HG03442 (cell line): ENCODE results near the gene ZBTB18.
"Not testable (repeated sequence)": the region's sequence is repeated elsewhere in the genome, so short reads cannot be mapped to it uniquely, and the experiment has no call there.

ENCODE experiments used
- ATAC-seq: cut with Tn5 transposase; IDR thresholded peaks from one replicate; pipeline ENCODE4 v1.9.1; 2021; ENCODE audit warnings: mild to moderate bottlenecking, moderate library complexity; ENCODE audit not compliant: unreplicated experiment

Gene ZBTB18

DNA sequence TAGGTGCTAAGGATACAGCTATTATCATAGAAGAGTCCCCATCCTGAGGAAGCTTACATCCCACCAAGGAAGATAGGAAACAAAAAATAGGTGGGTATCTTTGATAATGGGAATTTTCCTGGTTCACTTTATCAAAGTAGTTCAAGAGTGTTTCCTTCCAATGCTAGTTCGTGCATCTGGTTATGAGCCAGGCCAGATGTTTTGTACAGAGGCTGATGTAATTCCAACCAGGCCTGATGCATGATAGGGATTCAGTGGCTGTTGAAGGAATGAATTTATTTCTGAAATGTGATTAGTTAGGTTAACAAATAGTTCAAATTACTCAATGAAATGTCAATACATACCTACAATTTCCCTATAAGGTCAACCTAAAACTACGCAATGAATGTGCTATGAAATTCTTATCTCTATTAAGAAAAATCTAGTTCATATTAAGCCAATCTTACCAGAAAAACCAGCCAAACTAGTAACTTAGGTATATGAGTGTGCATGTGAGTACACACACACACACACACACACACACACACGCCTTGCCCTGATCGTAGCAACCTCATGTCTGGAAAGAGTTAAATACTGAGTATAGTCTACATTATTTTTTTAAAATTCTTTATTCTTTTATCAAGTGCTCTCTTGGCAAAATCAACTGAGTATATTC is 9.5 kb upstream of the ZBTB18 start:
- no peak for ATAC-seq

- ATAC-seq, result no peak
Measured at GRCh38 chr1:244042293-244042692, 8.8 kb upstream of the ZBTB18 start.

GRCh38 chr1:244044423-244044822 is 6.7 kb upstream of the ZBTB18 start:
- no peak for ATAC-seq

DNA sequence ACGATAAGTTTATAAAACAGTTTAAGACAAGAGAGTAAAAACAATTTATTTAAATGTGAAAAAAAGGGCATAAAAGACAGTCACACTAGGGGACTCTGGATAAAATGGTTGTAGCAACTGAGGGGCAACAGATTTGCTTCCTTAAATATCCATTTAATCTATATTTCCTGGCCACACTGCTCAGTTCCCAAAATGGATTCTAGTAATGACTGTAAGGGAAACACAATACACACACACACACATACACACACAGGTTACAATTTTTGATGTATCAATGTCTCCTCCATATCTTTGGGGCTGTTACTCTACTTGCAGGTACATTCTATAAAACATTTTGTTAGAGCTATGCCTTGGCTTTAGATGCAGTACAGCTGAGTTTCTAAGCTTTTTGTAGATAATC is 4.8 kb upstream of the ZBTB18 start:
- not testable (repeated sequence) for ATAC-seq

- ATAC-seq, result no peak
Measured at GRCh38 chr1:244046907-244047611, 4.0 kb upstream of the ZBTB18 start.

GRCh38 chr1:244047621-244048255 is 3.3 kb upstream of the ZBTB18 start:
- ATAC-seq, result peak; percentile 67

- peak; percentile 73 for ATAC-seq
Measured at GRCh38 chr1:244048256-244049161, 2.6 kb upstream of the ZBTB18 start.

DNA sequence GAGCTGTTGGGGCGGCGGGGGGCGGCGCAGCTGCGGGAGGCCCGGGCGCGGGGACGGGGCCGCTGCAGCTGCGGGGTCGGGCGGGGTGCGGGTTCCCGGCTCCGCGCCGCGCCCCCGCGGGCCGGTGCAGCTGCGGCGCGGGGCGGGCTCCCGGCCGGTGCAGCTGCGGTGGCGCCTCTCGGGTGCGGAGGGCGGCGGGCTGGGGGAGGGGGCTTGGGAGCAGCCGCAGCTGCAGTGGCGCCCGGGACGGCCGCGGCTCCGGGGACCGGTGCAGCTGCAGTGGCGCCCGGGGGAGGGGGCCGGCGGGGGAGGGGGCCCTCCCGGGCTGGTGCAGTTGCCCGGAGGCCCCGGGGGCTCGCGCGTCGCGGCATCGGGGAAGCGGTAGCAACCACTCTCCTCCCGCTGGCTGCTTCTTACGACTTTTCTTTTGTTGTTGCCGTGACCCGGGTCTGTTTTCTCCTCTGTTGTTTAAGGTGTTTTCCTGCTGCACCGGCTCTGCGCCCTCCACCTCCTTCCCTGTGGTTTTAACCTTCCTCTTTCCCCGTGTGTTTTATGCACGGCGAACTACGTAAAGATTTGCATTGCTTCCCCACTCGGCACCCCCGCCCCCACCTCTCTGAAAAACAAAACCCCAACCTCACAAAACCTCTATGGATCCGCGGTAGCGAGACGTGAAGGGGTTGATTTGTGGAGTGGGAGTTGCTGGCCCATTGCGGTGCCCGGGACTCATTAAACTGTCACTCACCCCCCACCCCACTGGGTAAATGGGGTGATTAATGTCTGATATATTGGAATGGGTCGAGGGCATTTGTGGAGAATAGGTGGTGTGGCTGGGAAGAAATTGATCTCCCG is 1.7 kb upstream of the ZBTB18 start:
- ATAC-seq, result no peak

DNA sequence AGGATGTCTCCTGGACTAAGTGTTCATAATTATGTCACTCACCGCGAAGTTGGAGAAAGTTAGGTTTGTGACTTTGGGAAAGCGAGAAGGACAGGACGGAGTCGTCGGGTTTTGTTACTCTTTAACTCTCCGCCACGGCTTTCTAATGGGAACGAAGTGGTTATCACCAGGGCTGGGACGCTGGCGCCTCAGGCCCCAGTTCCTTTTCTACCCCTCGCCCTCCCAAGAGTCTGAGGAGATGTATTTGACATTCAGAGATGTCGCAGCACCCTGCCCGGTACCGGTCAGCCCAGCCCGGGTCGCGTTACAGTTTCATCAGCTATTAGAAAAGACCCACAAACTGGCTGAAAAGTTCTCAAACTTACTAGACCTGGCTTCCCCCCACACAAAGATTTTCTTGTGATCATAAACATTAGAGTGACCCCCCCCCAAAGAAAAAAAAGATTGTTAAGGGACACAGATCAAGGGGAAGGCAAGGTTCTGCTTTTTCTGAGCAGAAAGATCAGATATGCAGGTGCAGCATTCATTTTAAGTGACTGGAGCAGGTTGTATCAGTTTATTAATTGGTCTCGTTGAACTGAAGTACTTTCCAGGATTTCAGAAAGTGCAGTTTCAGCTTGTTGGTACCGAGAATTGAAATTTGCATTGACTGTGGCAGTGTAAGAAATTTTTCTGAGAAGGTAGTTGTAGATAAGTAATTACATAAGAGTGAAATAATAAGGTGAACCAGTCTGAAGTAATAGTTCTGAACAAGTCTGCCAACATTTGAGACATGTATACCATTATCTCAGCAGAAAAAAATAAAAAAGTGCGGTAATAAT is 859 bp upstream of the ZBTB18 start:
- no peak for ATAC-seq

- no peak for ATAC-seq
Measured at GRCh38 chr1:244052016-244052727, 1.1 kb downstream of the ZBTB18 start.

DNA sequence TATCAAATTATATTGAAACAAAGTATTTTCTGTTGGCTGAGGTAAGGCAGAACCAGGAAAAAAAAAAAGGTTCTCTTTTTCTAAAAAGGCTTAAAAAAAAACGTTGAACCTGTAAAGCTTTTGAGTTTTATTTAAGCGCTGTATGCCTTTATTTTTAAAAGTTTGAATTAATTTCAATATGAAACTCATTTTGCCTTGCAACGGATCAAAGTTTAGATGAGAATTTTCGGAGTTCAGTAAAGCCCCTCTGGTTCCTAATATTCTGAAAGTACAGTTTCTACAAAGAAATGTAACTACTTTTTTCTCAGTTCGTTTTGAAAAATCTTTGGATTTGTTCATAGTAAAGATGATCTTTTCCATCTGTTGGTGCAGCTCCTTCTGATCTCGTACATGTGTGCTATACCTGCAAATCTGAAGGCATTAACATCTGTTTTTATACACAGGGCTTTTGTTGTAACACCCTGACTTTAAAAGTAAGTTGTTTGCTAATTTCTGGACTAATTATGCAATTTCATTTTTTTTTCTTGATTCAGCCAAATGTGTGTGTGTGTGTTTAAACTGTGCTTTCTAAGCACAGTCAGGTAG is 1.7 kb downstream of the ZBTB18 start:
- ATAC-seq, result no peak

GRCh38 chr1:244053831-244054230 is 2.7 kb downstream of the ZBTB18 start:
- ATAC-seq, result no peak

DNA sequence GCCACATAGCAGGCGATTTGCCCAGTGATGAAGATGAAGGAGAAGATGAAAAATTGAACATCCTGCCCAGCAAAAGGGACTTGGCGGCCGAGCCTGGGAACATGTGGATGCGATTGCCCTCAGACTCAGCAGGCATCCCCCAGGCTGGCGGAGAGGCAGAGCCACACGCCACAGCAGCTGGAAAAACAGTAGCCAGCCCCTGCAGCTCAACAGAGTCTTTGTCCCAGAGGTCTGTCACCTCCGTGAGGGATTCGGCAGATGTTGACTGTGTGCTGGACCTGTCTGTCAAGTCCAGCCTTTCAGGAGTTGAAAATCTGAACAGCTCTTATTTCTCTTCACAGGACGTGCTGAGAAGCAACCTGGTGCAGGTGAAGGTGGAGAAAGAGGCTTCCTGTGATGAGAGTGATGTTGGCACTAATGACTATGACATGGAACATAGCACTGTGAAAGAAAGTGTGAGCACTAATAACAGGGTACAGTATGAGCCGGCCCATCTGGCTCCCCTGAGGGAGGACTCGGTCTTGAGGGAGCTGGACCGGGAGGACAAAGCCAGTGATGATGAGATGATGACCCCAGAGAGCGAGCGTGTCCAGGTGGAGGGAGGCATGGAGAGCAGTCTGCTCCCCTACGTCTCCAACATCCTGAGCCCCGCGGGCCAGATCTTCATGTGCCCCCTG is 3.3 kb downstream of the ZBTB18 start:
- no peak for ATAC-seq

DNA sequence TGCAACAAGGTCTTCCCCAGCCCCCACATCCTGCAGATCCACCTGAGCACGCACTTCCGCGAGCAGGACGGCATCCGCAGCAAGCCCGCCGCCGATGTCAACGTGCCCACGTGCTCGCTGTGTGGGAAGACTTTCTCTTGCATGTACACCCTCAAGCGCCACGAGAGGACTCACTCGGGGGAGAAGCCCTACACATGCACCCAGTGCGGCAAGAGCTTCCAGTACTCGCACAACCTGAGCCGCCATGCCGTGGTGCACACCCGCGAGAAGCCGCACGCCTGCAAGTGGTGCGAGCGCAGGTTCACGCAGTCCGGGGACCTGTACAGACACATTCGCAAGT is 3.8 kb downstream of the ZBTB18 start:
- no peak for ATAC-seq

GRCh38 chr1:244056577-244056976 is 5.5 kb downstream of the ZBTB18 start:
- ATAC-seq, result no peak

DNA sequence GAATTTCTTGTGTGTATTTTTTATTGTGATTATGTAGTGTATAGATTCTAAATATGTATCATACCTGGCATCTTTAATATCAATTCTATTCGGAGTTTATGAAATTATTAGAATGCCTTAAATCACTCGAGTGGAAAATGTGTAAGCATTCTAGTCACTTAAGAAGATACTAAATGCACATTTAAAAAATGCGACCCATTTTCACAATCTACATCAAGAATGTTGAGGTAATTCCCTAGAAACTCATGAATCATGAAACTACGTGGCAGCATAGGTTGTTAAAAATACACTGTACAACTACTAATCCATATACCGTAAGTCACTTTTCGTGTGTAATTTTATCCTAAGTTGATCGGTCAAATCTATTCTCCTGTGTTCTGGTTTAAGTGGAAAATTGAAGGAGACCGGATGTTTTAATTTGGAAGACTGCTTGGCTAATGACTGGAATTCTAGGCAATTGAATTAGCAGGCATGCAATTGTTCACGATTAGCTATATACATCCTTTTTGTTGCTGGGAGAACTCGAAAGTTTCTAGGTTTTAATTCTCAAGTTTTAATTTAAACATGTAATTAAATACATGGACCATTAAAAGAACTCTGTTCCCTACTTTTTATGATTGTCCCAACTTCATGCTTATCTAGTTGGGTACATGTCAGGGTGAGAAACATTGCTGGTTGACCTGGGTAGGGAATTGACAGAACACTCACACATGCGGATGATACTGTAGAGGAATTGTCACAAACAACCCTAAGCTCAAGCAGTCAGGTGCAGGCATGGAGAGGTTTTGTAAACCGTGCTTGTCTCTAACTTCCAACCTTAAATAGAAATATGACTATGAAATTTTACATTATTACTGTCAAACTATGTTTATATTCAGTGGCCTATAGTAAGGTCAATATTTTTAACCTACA is 6.6 kb downstream of the ZBTB18 start:
- no peak for ATAC-seq

- no peak for ATAC-seq
Measured at GRCh38 chr1:244060117-244060516, 9.0 kb downstream of the ZBTB18 start.
